ENCODE results near the gene OR56B4. TPM values are rescaled to one million over a fixed set of nuclear protein-coding genes. Genes with fewer than 3 reads are reported as not detected.

OR56B4 gene
- total and polyA plus RNA-seq, 2 of the 13 experiments (the other 11 are each of a cell fraction or from before 2014, with no cell fraction given), result not detected

DNA sequence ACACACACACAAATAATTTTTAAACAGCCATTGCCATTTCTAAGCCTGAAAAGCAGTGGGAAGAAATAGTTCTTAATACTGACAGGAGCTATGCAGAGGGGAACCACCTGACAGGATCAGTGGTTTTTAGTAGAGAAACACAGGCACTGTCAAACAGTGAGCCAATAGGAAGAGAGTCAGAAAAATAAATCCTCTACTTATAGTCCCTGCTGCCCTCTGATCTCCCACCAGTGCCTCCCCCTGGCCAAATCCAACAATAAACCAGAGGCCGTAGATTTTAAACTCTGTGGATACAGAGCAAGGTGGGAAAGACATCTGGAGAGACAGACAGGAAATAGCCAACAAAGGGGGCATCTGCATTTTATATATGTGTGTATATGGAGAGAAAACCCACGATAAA lies 7.9 kb upstream of the OR56B4 start (continued):
- TF ChIP-seq ZNF639 (CRISPR knock-in tag; conservative IDR thresholded peaks at IDR 0.05), result no peak

- POLR2A ChIA-PET, result no interaction called here
Observed at GRCh38 chr11:6110011-6110410, 2.5 kb downstream of the OR56B4 start.

More at GRCh38 chr11:6110011-6110410, 2.5 kb downstream of the OR56B4 start:
- Histone ChIP-seq H3K27ac (ENCODE audit: extremely low read length, insufficient read depth, low read length) (no peak overlapping the region), H3K27me3 (ENCODE audit: control insufficient read depth in 1 of 2, insufficient read depth in 2 of 2, low read length in 2 of 2) (no peaks in the 10 kb centered on the region), H3K4me2 (ENCODE audit: low read depth, low read length) (no peak overlapping the region), H3K79me2 (ENCODE audit: insufficient read depth, low read length) (no peaks in the 10 kb centered on the region), H3K9ac (ENCODE audit: insufficient read depth, low read depth, low read length) (no peak overlapping the region), H3K36me3 (replicated peaks in 1 of 2; ENCODE audit: control insufficient read depth in 1 of 2, insufficient read depth in 2 of 2, low read length in 2 of 2) (no peaks in the 10 kb centered on the region), H3K4me3 (replicated peaks in 1 of 3; ENCODE audit: insufficient read depth in 1 of 3, low read depth in 2 of 3, low read length in 3 of 3) (no peak overlapping the region), H2AFZ (ENCODE audit: low read length) (no peak overlapping the region), H3K4me1 (ENCODE audit: insufficient read depth, low read length) (no peaks in the 10 kb centered on the region), H4K20me1 (ENCODE audit: insufficient read depth, low read length) (no peaks in the 10 kb centered on the region), H3K9me3 (ENCODE audit: low read length) (no peaks in the 10 kb centered on the region)
- in situ Hi-C loops (cut with HindIII; ENCODE audit: extremely low pct_ligation_motif_present, low pct_unique_long_range_greater_than_20kb) (no loop called here), intact Hi-C loops (cut with micrococcal nuclease; ENCODE audit: unreplicated experiment) (no loop called here)
- no peak for DNase-seq (ENCODE audit: low spot score)
- BruUV-seq (replicated peaks), result no TSS peak
- CTCF ChIA-PET (ENCODE audit: low intra/inter-chr PET ratio, low total read pairs), result no interaction called here
- TF ChIP-seq TOE1 (CRISPR knock-in tag; IDR thresholded peaks at IDR 0.05) (no peak), FOXO4 (CRISPR knock-in tag; conservative IDR thresholded peaks at IDR 0.05) (no peak)
- ATAC-seq, result no peak
- no peak for FAIRE-seq
- 0% methylated on average over 1 of the region's 1 CpG for WGBS (ENCODE audit: low lambda C conversion rate)
